ENCODE measurements around the gene HOXD12.

HOXD12 gene

GRCh38 chr2:176130957-176131847 lies 31.6 kb downstream of the HOXD12 start:
- Histone ChIP-seq H3K23ac (ENCODE audit: low read depth, low read length, poor library complexity) (no peak overlapping the region), H3K9ac (ENCODE audit: low read depth, low read length, poor library complexity) (no peak overlapping the region), H3K36me3 (replicated peaks in 1 of 2; ENCODE audit: control insufficient read depth in 2 of 2, insufficient read depth in 2 of 2, low read length in 2 of 2) (no peaks in the 10 kb centered on the region), H2AFZ (ENCODE audit: low read length) (no peak overlapping the region), H3K4me1 (ENCODE audit: control insufficient read depth in 2 of 2, insufficient read depth in 1 of 2, low read depth in 1 of 2, low read length in 2 of 2) (peaks cover 0 to 5% of the 10 kb centered on the region in 2 donors), H3K4me3 (ENCODE audit: low read length in 2 of 2) (no peak overlapping the region), H2BK5ac (ENCODE audit: low read length) (no peak overlapping the region), H4K91ac (ENCODE audit: low read depth, low read length, poor library complexity) (no peak overlapping the region), H2BK120ac (ENCODE audit: low read depth, low read length) (no peak overlapping the region), H3K4ac (ENCODE audit: low read length) (no peak overlapping the region), H3K27me3 (ENCODE audit: control insufficient read depth in 3 of 3, insufficient read depth in 3 of 3, low read depth in 1 of 3, low read length in 3 of 3) (peaks cover 38 to 98% (median 91%) of the 10 kb centered on the region in 3 experiments), H2AK5ac (ENCODE audit: low read depth, low read length) (no peak overlapping the region), H3K14ac (ENCODE audit: low read length) (no peak overlapping the region), H3K79me1 (ENCODE audit: low read depth, low read length) (no peaks in the 10 kb centered on the region), H3K18ac (ENCODE audit: low read length) (no peak overlapping the region), H3K27ac (replicated peaks; ENCODE audit: low read length) (no peak overlapping the region), H4K8ac (ENCODE audit: low read depth, low read length) (no peak overlapping the region), H3K4me2 (ENCODE audit: insufficient read depth, low read length, poor library complexity, severe bottlenecking) (no peak overlapping the region), H3K9me3 (replicated peaks in 1 of 2; ENCODE audit: control insufficient read depth in 2 of 2, insufficient read depth in 1 of 2, low read depth in 1 of 2, low read length in 2 of 2) (peaks cover 0 to 2% of the 10 kb centered on the region in 2 donors), H2BK15ac (ENCODE audit: low read length) (no peak overlapping the region), H2BK12ac (ENCODE audit: low read length) (no peak overlapping the region)
- WGBS, 2 donors (ENCODE audit: extremely low coverage in 2 of 2, insufficient read length in 2 of 2, insufficient replicate concordance in 1 of 2): no CpG with 5 or more reads among the region's 15 CpGs
- DNase-seq (ENCODE audit: low spot score): no peak

- Histone ChIP-seq H3K27ac (replicated peaks; ENCODE audit: low read length) (no peak overlapping the region), H2BK12ac (ENCODE audit: low read length) (no peak overlapping the region)
Observed at GRCh38 chr2:176131848-176132158, 32.2 kb downstream of the HOXD12 start.

GRCh38 chr2:176132205-176133171 lies 32.9 kb downstream of the HOXD12 start:
- H4K8ac ChIP-seq (ENCODE audit: low read depth, low read length): no peak overlapping the region
- H3K27me3 ChIP-seq (ENCODE audit: control insufficient read depth in 3 of 3, insufficient read depth in 3 of 3, low read depth in 1 of 3, low read length in 3 of 3): peaks cover 47 to 98% (median 97%) of the 10 kb centered on the region in 3 experiments
- H4K91ac ChIP-seq (ENCODE audit: low read depth, low read length, poor library complexity): no peak overlapping the region
- peaks cover 0 to 5% of the 10 kb centered on the region in 2 donors for H3K4me1 ChIP-seq (ENCODE audit: control insufficient read depth in 2 of 2, insufficient read depth in 1 of 2, low read depth in 1 of 2, low read length in 2 of 2)
- H2BK15ac ChIP-seq (ENCODE audit: low read length): no peak overlapping the region
- H3K23ac ChIP-seq (ENCODE audit: low read depth, low read length, poor library complexity): no peak overlapping the region
- no peak overlapping the region for H2AFZ ChIP-seq (ENCODE audit: low read length)
- H3K4me3 ChIP-seq (ENCODE audit: low read length in 2 of 2): no peak overlapping the region
- WGBS, 2 donors (ENCODE audit: extremely low coverage in 2 of 2, insufficient read length in 2 of 2, insufficient replicate concordance in 1 of 2): no CpG with 5 or more reads among the region's 33 CpGs
- H3K36me3 ChIP-seq (replicated peaks in 1 of 2; ENCODE audit: control insufficient read depth in 2 of 2, insufficient read depth in 2 of 2, low read length in 2 of 2): no peaks in the 10 kb centered on the region
- peaks cover under 1 to 2% of the 10 kb centered on the region in 2 donors for H3K9me3 ChIP-seq (replicated peaks in 1 of 2; ENCODE audit: control insufficient read depth in 2 of 2, insufficient read depth in 1 of 2, low read depth in 1 of 2, low read length in 2 of 2)
- no peak overlapping the region for H2BK12ac ChIP-seq (ENCODE audit: low read length)
- H3K27ac ChIP-seq (replicated peaks; ENCODE audit: low read length): no peak overlapping the region
- no peak overlapping the region for H2BK5ac ChIP-seq (ENCODE audit: low read length)
- no peak overlapping the region for H2AK5ac ChIP-seq (ENCODE audit: low read depth, low read length)
- H3K4me2 ChIP-seq (ENCODE audit: insufficient read depth, low read length, poor library complexity, severe bottlenecking): no peak overlapping the region
- H3K4ac ChIP-seq (ENCODE audit: low read length): no peak overlapping the region
- no peak overlapping the region for H3K9ac ChIP-seq (ENCODE audit: low read depth, low read length, poor library complexity)
- H3K18ac ChIP-seq (ENCODE audit: low read length): no peak overlapping the region
- no peaks in the 10 kb centered on the region for H3K79me1 ChIP-seq (ENCODE audit: low read depth, low read length)
- H3K14ac ChIP-seq (ENCODE audit: low read length): no peak overlapping the region
- DNase-seq (ENCODE audit: low spot score): no peak
- H2BK120ac ChIP-seq (ENCODE audit: low read depth, low read length): no peak overlapping the region

More at GRCh38 chr2:176131848-176132158, 32.2 kb downstream of the HOXD12 start:
- Histone ChIP-seq H3K79me1 (ENCODE audit: low read depth, low read length) (no peaks in the 10 kb centered on the region), H3K9ac (ENCODE audit: low read depth, low read length, poor library complexity) (no peak overlapping the region), H3K4me3 (ENCODE audit: low read length in 2 of 2) (no peak overlapping the region), H4K91ac (ENCODE audit: low read depth, low read length, poor library complexity) (no peak overlapping the region), H4K8ac (ENCODE audit: low read depth, low read length) (no peak overlapping the region), H3K14ac (ENCODE audit: low read length) (no peak overlapping the region), H3K4me2 (ENCODE audit: insufficient read depth, low read length, poor library complexity, severe bottlenecking) (no peak overlapping the region), H3K18ac (ENCODE audit: low read length) (no peak overlapping the region), H3K27me3 (ENCODE audit: control insufficient read depth in 3 of 3, insufficient read depth in 3 of 3, low read depth in 1 of 3, low read length in 3 of 3) (peaks cover 43 to 98% (median 92%) of the 10 kb centered on the region in 3 experiments), H2BK120ac (ENCODE audit: low read depth, low read length) (no peak overlapping the region), H3K23ac (ENCODE audit: low read depth, low read length, poor library complexity) (no peak overlapping the region), H2AK5ac (ENCODE audit: low read depth, low read length) (no peak overlapping the region), H3K36me3 (replicated peaks in 1 of 2; ENCODE audit: control insufficient read depth in 2 of 2, insufficient read depth in 2 of 2, low read length in 2 of 2) (no peaks in the 10 kb centered on the region), H2BK5ac (ENCODE audit: low read length) (no peak overlapping the region), H3K9me3 (replicated peaks in 1 of 2; ENCODE audit: control insufficient read depth in 2 of 2, insufficient read depth in 1 of 2, low read depth in 1 of 2, low read length in 2 of 2) (peaks cover 0 to 2% of the 10 kb centered on the region in 2 donors), H2BK15ac (ENCODE audit: low read length) (no peak overlapping the region), H2AFZ (ENCODE audit: low read length) (no peak overlapping the region), H3K4ac (ENCODE audit: low read length) (no peak overlapping the region), H3K4me1 (ENCODE audit: control insufficient read depth in 2 of 2, insufficient read depth in 1 of 2, low read depth in 1 of 2, low read length in 2 of 2) (peaks cover 0 to 5% of the 10 kb centered on the region in 2 donors)
- no CpG with 5 or more reads among the region's 4 CpGs for WGBS, 2 donors (ENCODE audit: extremely low coverage in 2 of 2, insufficient read length in 2 of 2, insufficient replicate concordance in 1 of 2)
- no peak for DNase-seq (ENCODE audit: low spot score)

- Histone ChIP-seq H3K4me1 (ENCODE audit: control insufficient read depth in 2 of 2, insufficient read depth in 1 of 2, low read depth in 1 of 2, low read length in 2 of 2) (peaks cover 0 to 5% of the 10 kb centered on the region in 2 donors), H3K9me3 (replicated peaks in 1 of 2; ENCODE audit: control insufficient read depth in 2 of 2, insufficient read depth in 1 of 2, low read depth in 1 of 2, low read length in 2 of 2) (peaks cover 2 to 10% of the 10 kb centered on the region in 2 donors), H3K4me2 (ENCODE audit: insufficient read depth, low read length, poor library complexity, severe bottlenecking) (no peak overlapping the region), H2AK5ac (ENCODE audit: low read depth, low read length) (no peak overlapping the region), H2BK5ac (ENCODE audit: low read length) (no peak overlapping the region), H3K79me1 (ENCODE audit: low read depth, low read length) (no peaks in the 10 kb centered on the region), H3K18ac (ENCODE audit: low read length) (no peak overlapping the region), H4K8ac (ENCODE audit: low read depth, low read length) (no peak overlapping the region), H4K91ac (ENCODE audit: low read depth, low read length, poor library complexity) (no peak overlapping the region), H3K4ac (ENCODE audit: low read length) (no peak overlapping the region), H3K27ac (replicated peaks; ENCODE audit: low read length) (no peak overlapping the region), H2BK120ac (ENCODE audit: low read depth, low read length) (no peak overlapping the region), H2BK12ac (ENCODE audit: low read length) (no peak overlapping the region), H2BK15ac (ENCODE audit: low read length) (no peak overlapping the region), H3K14ac (ENCODE audit: low read length) (no peak overlapping the region), H3K4me3 (ENCODE audit: low read length in 2 of 2) (no peak overlapping the region), H3K23ac (ENCODE audit: low read depth, low read length, poor library complexity) (no peak overlapping the region), H3K9ac (ENCODE audit: low read depth, low read length, poor library complexity) (no peak overlapping the region), H3K27me3 (ENCODE audit: control insufficient read depth in 3 of 3, insufficient read depth in 3 of 3, low read depth in 1 of 3, low read length in 3 of 3) (peaks cover 45 to 98% (median 96%) of the 10 kb centered on the region in 3 experiments), H2AFZ (ENCODE audit: low read length) (no peak overlapping the region), H3K36me3 (replicated peaks in 1 of 2; ENCODE audit: control insufficient read depth in 2 of 2, insufficient read depth in 2 of 2, low read length in 2 of 2) (no peaks in the 10 kb centered on the region)
- DNase-seq (ENCODE audit: low spot score): no peak
Observed at GRCh38 chr2:176133389-176133788, 33.8 kb downstream of the HOXD12 start.
